Gastrocnemius medialis (tissue), 4 donors: ENCODE data around the gene POU5F1.

Experiments used
- POLR2A ChIP-seq, 2 donors: fragments of 450-650 bp; IDR thresholded peaks; one replicate each; pipeline ENCODE4 v1.6.1; 2017; ENCODE audit warnings: antibody characterized with exemption in 2 of 2, mild to moderate bottlenecking in 2 of 2, moderate library complexity in 2 of 2
- TF ChIP-seq, protein P1 (sequence below), 5 experiments: fragments of 450-650 bp in 3 of 5; fragments of 200-600 bp in 2 of 5; sonication (generic) in 2 of 5; IDR thresholded peaks in 4 of 5; conservative IDR thresholded peaks in 1 of 5; 1 replicate in 4 of 5; 2 replicates in 1 of 5; pipeline ENCODE4 v1.5.1; 2016 to 2019; ENCODE audit warnings: antibody characterized with exemption in 5 of 5, mild to moderate bottlenecking in 3 of 5, moderate library complexity in 3 of 5

DNA sequence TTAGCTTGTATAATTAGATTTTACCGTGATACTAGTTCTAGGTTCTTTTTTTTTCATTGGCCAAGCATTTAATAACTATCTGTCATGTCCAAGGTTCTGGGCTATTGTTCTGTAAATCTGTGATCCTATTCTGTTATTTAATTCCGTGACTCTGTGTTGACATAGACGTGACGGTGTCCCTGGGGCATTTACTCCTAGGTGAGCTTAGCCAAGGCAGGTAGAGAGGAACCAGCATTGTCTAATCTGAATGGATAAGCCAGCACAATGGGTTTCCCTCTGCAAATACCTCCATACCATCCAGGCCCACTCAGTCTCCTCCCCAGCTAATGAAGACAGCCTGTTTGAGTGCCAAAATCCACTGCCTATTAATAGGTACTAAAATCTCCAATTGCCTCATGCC is 41.4 kb downstream of the POU5F1 start:
- TF ChIP-seq, protein P1, sequence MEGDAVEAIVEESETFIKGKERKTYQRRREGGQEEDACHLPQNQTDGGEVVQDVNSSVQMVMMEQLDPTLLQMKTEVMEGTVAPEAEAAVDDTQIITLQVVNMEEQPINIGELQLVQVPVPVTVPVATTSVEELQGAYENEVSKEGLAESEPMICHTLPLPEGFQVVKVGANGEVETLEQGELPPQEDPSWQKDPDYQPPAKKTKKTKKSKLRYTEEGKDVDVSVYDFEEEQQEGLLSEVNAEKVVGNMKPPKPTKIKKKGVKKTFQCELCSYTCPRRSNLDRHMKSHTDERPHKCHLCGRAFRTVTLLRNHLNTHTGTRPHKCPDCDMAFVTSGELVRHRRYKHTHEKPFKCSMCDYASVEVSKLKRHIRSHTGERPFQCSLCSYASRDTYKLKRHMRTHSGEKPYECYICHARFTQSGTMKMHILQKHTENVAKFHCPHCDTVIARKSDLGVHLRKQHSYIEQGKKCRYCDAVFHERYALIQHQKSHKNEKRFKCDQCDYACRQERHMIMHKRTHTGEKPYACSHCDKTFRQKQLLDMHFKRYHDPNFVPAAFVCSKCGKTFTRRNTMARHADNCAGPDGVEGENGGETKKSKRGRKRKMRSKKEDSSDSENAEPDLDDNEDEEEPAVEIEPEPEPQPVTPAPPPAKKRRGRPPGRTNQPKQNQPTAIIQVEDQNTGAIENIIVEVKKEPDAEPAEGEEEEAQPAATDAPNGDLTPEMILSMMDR (IDR thresholded peaks at IDR 0.05 in 4 of 5, conservative IDR thresholded peaks at IDR 0.05 in 1 of 5) = no peak
- TF ChIP-seq POLR2A (IDR thresholded peaks at IDR 0.05) = no peak
